ENCODE data around the gene TNFRSF1B.

TNFRSF1B gene

GRCh38 chr1:12171206-12172041 lies 4.6 kb downstream of the TNFRSF1B start:
- H3K79me2 ChIP-seq (ENCODE audit: insufficient read depth, low read depth): peaks cover 93% of the 10 kb centered on the region
- H3K9ac ChIP-seq: no peak overlapping the region
- H3K36me3 ChIP-seq (ENCODE audit: insufficient read depth): no peaks in the 10 kb centered on the region
- H3K4me1 ChIP-seq (ENCODE audit: low read depth, poor library complexity, severe bottlenecking): peaks cover 34% of the 10 kb centered on the region
- no peak overlapping the region for H3K4me2 ChIP-seq
- H2AFZ ChIP-seq (ENCODE audit: low read depth): no peak overlapping the region
- H3K27me3 ChIP-seq (ENCODE audit: insufficient read depth, low read depth): no peaks in the 10 kb centered on the region
- no peak overlapping the region for H3K27ac ChIP-seq
- H3K4me3 ChIP-seq (IDR thresholded peaks at IDR 0.05; ENCODE audit: insufficient read depth, low read depth, low read length): no peak overlapping the region
- H4K20me1 ChIP-seq (ENCODE audit: insufficient read depth): peaks cover 18% of the 10 kb centered on the region; the same call in 1 of the 2 replicates
- no peak for TF ChIP-seq CTCF (conservative IDR thresholded peaks at IDR 0.05; ENCODE audit: low read depth, low read length)

GRCh38 chr1:12172042-12172851 lies 5.5 kb downstream of the TNFRSF1B start:
- peaks cover 98% of the 10 kb centered on the region for H3K79me2 ChIP-seq (ENCODE audit: insufficient read depth, low read depth)
- no peak overlapping the region for H2AFZ ChIP-seq (ENCODE audit: low read depth)
- H4K20me1 ChIP-seq (ENCODE audit: insufficient read depth): peaks cover 18% of the 10 kb centered on the region; the same call in 1 of the 2 replicates
- H3K4me2 ChIP-seq: no peak overlapping the region
- no peaks in the 10 kb centered on the region for H3K36me3 ChIP-seq (ENCODE audit: insufficient read depth)
- H3K9ac ChIP-seq: no peak overlapping the region
- no peak overlapping the region for H3K27ac ChIP-seq
- H3K27me3 ChIP-seq (ENCODE audit: insufficient read depth, low read depth): no peaks in the 10 kb centered on the region
- H3K4me1 ChIP-seq (ENCODE audit: low read depth, poor library complexity, severe bottlenecking): peaks cover 31% of the 10 kb centered on the region
- no peak for TF ChIP-seq CTCF (conservative IDR thresholded peaks at IDR 0.05; ENCODE audit: low read depth, low read length)
- no peak overlapping the region for H3K4me3 ChIP-seq (IDR thresholded peaks at IDR 0.05; ENCODE audit: insufficient read depth, low read depth, low read length)

- Histone ChIP-seq H3K9ac (no peak overlapping the region), H3K4me1 (ENCODE audit: low read depth, poor library complexity, severe bottlenecking) (peaks cover 31% of the 10 kb centered on the region), H3K27me3 (ENCODE audit: insufficient read depth, low read depth) (no peaks in the 10 kb centered on the region), H2AFZ (ENCODE audit: low read depth) (no peak overlapping the region), H3K4me2 (no peak overlapping the region; the same call in 1 of the 2 replicates), H3K36me3 (ENCODE audit: insufficient read depth) (no peaks in the 10 kb centered on the region), H3K79me2 (ENCODE audit: insufficient read depth, low read depth) (peaks cover 98% of the 10 kb centered on the region), H3K4me3 (IDR thresholded peaks at IDR 0.05; ENCODE audit: insufficient read depth, low read depth, low read length) (no peak overlapping the region), H3K27ac (no peak overlapping the region), H4K20me1 (ENCODE audit: insufficient read depth) (peaks cover 18% of the 10 kb centered on the region; the same call in 1 of the 2 replicates)
- no peak for TF ChIP-seq CTCF (conservative IDR thresholded peaks at IDR 0.05; ENCODE audit: low read depth, low read length)
These were observed 6.3 kb downstream of the TNFRSF1B start for GRCh38 chr1:12173041-12173509.

GRCh38 chr1:12173631-12174121 lies 6.9 kb downstream of the TNFRSF1B start:
- peaks cover 94% of the 10 kb centered on the region for H3K79me2 ChIP-seq (ENCODE audit: insufficient read depth, low read depth)
- no peak overlapping the region for H3K27ac ChIP-seq
- H3K36me3 ChIP-seq (ENCODE audit: insufficient read depth): no peaks in the 10 kb centered on the region
- H3K27me3 ChIP-seq (ENCODE audit: insufficient read depth, low read depth): no peaks in the 10 kb centered on the region
- H4K20me1 ChIP-seq (ENCODE audit: insufficient read depth): peaks cover 18% of the 10 kb centered on the region; the same call in 1 of the 2 replicates
- no peak overlapping the region for H2AFZ ChIP-seq (ENCODE audit: low read depth)
- no peak overlapping the region; the same call in 1 of the 2 replicates for H3K4me2 ChIP-seq
- H3K9ac ChIP-seq: no peak overlapping the region
- H3K4me1 ChIP-seq (ENCODE audit: low read depth, poor library complexity, severe bottlenecking): peaks cover 30% of the 10 kb centered on the region
- no peak overlapping the region for H3K4me3 ChIP-seq (IDR thresholded peaks at IDR 0.05; ENCODE audit: insufficient read depth, low read depth, low read length)
- TF ChIP-seq CTCF (conservative IDR thresholded peaks at IDR 0.05; ENCODE audit: low read depth, low read length): no peak

Measured in KMS-11 (cell line).